Muscle of arm (tissue), 12 donors: ENCODE results near the gene WNT5A. TPM values are rescaled to one million over a fixed set of nuclear protein-coding genes. Genes with fewer than 3 reads are reported as not detected.
"Not testable (repeated sequence)": the region's sequence is repeated elsewhere in the genome, so short reads cannot be mapped to it uniquely, and the experiment has no call there.

Experiments
- DNase-seq: peaks from one replicate; pipeline ENCODE4 v3.0.0-alpha.2; 2013
- polyA plus RNA-seq, 12 donors: library from polyadenylated mRNA; unstranded; fragments of 120-200 nt; gene quantifications; one replicate each; pipeline ENCODE4 v1.2.1, GENCODE V29; 2013; ENCODE audit not compliant: insufficient read length in 12 of 12

Gene WNT5A
- polyA plus RNA-seq, 12 donors: 8.2 to 32.9 (median 16.0) TPM; not detected in 1

DNA sequence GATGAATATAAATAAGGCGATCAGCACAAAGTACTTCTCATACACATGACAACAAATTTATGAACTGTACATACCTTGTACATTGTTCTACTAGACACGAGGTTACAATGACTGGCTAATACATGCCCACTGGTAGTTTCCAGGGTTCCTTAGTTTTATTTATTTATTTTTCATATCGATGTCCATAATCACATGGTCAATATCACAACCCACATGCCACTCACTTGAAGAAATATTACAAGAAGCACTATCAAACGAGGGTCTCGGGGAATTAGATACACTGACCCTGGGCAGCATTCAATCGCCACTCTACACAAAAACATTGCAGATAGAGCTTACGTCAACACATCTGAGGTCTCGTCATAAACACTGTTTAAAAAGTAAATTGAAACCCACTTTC lies 21.2 kb upstream of the WNT5A start:
- no peak for DNase-seq

GRCh38 chr3:55507808-55508207 lies 20.7 kb upstream of the WNT5A start:
- no peak for DNase-seq

- DNase-seq: no peak
These were observed 18.7 kb upstream of the WNT5A start for GRCh38 chr3:55505776-55506175.

DNA sequence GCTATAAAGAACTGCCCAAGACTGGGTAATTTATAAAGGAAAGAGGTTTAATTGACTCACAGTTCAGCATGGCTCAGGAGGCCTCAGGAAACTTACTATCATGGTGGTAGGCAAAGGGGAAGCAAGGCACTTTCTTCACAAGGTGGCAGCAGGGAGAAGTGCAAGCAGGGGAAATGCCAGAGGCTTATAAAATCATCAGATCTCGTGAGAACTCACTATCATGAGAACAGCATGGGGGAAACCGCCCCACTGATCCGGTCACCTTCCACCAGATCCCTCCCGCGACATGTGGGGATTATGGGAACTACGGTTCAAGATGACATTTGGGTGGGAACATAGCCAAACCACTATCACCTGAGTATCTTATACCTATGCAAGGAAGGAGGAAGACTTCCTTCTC lies 18.0 kb upstream of the WNT5A start:
- DNase-seq: not testable (repeated sequence)

DNA sequence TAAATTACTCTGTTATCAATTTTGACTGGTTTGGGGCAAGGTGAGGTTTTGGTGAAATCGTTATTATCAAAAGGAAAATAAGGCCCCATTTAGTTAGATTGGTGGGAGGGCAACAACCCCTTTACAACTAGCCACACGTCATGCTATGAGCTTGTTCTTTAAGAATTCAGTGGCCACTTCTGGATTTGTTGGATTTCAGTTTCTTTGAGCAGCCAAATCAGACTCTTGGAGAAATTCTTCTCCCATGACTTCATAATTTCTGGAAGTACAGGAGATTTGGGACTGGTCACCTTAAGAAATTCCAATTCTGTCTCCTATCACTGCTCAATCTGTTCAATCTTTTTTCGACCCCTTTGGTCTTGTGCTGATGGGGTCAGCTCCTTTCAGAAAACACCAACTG lies 14.8 kb upstream of the WNT5A start:
- DNase-seq: no peak

GRCh38 chr3:55500555-55501330 lies 13.6 kb upstream of the WNT5A start:
- DNase-seq: no peak

GRCh38 chr3:55498520-55498919 lies 11.4 kb upstream of the WNT5A start:
- DNase-seq: no peak

DNA sequence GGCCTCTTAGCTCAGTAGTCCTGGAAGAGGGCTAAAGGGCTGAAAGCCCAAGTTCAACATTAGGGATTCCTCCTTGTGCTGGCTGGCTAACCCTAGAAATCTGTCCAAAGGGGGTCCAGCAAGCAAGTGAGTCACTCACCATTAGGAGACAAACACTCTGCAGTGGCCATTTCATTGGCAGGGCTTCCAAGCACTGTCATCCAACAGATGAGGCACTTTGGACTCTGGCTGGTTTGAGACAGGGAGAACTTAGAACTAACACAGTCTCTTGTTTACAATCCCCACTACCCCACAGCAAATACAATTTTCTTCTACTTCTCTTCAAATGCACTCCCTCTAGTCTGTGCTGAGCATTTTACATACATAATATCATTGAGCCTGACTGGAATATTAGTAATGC lies 10.1 kb upstream of the WNT5A start:
- no peak for DNase-seq

- DNase-seq: no peak
These were observed 7.9 kb upstream of the WNT5A start for GRCh38 chr3:55494976-55495375.

- DNase-seq: no peak
These were observed 5.9 kb upstream of the WNT5A start for GRCh38 chr3:55492976-55493375.

DNA sequence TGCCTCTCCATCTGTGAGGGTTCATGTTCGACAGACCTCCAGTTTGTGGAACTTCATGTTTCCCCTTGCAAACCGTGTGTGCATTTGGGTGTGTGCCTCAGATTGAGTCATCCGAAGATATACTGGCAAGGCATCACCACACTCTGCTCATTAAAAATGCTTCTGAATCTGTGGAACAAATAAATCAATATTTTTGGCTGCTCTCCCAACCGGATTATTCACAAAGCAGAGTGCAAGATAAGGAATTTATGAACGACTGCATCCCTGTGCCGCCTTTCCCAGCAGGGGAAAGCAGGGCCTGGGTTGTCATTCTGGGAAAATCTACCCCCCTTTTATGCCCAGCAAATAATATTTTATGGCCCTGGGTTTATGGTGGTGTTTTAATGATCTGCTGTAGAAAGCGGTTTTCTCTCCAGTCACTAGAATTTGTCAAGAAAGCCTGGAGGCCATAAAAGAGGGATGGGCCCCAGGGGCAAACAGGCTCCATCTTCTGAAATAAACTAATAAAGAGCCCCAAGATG lies 4.2 kb upstream of the WNT5A start:
- no peak for DNase-seq

DNA sequence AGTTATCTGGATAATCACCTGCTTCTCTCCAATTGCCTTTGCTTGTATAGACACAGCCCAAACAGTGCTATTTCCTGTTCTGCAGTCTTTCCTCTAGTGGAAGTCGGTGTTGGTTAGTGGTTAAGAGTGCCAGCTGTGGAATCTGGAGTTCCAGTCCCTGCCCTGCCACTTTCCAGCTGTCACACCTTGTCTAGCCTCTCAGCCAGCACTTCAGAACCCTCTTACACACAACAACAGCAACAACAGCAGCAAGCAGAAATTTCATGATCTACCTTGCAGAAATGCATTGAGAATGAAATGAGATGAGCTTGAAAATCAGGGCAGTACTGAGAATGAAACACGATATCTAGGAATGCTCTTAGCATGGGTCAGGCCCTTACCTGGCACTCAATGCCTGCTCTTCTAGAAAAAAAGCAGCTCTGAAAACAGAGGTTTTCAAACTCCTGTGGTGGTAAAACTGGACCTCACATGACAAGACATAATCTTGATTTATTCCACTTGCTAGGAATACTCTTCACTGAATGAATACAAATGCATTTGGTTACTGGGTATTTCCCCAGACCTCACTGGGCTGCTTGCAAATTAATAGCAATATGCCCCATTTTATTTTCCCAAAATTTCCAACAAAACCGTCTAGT lies 3.3 kb upstream of the WNT5A start:
- DNase-seq: no peak

GRCh38 chr3:55489798-55490132 lies 2.7 kb upstream of the WNT5A start:
- no peak for DNase-seq

DNA sequence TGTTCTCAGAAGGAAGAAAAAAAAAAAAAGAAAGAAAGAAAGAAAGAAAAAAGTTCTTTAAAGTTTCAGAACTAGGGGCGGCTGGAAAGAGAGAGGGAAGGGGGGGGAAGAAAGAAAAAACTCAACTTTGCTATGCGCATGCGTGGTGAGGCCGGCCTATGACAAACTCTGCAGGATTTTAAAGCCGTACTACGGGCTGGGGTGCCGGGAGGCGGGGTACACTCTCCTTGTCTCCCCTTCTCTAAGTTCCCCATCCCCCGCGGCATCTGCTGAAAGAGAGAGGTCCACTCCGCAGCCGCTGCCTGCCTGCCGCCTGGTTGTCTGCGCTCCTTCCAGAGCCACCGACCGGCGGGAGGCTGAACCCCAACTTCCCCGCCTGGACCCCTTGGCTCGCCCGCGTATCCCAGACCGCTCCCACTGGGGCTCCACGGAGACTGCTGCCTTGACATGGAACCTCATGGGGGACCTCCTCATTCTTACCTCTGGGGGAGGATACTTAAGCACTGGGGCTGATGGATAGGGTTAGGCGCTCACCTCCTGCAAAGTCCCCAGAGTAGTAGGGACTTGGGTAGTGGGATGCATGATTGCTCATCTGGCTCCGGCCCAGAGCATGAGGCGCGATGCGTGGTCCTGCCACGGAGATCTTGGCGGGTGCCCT lies 1.4 kb upstream of the WNT5A start:
- DNase-seq: peak; percentile 89

DNA sequence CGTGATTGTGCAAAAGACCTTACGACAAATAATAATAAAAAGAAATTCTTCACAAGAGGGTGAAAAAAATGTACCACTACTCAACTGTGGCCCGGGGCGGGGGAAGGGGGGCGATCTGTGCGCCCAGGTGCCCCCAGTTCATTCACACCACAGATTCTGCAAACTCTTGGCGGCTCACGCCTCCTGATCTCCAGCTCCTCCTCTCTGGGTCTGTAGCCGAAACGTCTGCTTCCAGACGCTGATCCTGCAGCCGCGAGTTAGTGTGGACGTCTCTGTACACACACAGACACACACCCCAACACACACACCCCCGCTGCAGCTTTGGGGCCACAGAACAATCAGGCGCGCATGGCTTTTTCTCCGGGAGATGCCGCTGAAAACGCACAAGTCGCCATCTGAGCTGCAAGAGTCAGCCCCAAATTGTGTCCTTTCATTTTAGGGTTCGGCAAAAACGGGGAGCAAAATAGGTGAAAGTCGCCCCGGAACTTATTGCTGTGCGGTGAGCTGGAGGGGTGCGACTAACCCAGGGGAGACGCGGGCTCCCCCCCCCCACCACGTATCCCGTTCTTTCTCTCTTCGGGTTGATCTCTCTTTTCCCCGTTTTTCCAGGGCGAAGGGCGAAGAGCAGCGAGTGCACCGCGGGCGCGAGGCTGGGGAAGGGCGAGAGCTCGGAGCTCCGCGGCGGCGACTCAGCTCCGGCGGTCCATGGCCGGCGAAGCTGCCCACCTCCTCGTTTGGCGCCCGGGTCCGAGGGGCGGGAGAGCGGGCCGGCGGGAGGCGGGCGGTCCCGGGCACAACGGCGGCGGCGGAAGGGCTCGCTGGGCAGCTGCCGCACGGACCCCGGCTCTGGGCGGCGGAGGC lies 505 bp upstream of the WNT5A start:
- DNase-seq: peak; percentile 69

- peak; percentile 70 for DNase-seq
These were observed 827 bp downstream of the WNT5A start for GRCh38 chr3:55486101-55486856.

DNA sequence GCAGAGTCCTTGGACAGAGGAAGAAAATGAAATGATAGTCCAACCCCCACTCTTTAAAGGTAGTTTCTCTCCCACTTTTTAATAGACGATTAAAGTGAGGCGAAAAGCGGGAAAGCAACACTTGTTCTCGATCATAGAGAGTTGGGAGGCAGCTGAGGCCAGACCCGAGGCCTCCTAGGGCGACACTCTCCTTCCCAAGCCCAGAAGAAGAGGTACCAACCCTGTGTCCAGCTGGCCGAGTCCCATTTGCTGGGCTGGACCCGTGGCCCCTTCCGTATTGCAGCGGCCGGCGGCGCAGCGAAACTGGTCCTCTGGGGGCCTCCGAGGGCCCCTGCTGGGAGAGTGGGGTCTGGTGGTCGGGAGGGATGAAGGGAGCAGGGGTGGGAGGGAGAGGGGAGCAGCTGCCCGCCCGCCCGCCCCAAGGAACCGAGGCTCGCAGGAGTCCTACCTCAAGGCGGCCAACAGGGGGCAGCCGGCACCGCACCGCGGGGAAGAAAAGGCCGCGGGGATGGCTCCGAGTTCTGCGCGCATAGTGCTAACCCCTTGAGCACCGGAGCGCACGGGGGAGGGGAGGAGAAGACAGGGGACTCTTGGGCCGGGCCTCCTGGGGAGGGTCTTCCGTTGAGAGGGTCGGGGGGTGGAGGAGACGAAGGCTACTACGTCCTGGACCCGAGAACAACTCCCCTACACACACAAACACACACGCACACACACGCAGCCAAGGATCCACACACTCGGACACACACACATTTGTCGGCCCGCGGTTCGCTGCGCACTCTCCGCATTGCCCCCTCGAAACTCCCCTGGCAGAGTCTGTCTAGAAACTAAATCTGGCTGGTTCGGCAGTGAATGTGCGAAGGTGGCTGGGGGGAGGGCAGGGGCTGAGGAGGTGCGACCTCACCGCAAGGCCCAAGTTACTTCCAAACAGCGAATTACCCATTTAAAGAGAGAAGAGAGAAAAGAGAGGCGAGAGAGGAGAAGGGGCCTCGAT lies 2.0 kb downstream of the WNT5A start:
- peak; percentile 91 for DNase-seq

DNA sequence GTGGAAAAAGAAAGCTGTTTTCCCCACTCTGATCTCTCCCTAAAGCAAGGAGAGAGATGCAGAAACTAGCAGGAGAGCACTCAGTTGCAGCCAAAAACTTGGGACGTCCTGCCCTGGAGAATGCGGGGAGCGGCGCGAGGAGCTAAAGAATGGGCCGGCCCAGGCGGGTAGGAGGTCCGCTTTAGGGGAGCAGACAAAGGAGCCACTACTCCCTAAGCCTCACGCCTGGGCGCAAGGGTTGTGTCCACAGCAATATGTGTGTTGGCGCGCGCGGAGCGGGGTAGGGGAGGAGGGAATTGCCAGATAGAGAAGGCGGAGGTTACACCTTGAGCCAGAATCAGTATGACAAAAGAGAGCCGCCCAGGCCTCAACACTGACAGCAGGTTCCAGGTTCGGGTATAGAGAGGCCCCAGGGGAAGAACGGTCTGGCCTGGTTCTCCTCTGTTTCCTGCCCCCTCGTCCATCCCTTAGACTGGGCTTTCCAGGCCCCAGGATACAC lies 2.9 kb downstream of the WNT5A start:
- DNase-seq: peak; percentile 38

DNA sequence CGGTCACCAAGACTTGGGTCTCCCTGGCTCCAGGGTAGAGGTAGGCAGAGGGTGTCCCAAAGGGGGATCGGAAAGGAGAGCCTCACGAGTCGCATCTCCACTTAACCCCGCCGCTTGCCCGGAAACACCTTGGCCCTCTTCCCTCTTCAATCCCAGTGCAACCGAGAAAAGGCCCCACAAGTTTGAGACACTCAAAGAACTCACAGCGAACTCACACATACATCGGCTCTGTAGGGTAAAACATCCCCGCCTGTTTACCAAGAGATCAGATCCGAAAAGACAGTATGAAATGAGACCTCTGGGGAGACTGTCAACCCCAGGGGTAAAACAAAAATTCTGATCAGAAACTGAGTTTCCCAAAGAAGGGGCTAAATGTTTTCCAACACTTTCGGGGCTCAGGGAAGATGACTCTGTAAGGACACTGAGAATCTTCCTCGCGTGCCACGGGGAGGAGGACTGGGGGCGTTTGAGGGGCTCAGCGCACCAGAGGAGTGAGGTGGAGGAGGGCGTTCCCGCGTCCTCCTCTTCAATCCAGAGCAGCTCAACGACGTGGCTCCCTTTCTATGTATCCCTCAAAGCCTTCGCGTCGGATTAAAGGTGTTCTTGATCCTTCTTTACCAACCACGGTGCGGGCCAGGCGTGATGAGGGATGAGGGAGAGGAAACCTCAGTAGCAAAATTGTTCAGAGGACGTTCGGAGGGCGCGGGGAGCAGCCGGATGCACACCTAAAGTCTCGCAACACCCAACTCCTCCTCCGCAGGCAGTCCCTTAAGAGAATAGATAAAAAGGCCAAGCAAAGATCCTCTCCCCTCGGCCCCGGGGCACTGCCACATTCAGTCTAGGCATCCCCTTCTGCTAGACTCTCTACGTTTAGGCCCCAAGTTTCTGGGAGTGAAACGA lies 3.7 kb downstream of the WNT5A start:
- DNase-seq: no peak
